ENCODE data around the gene ANKRD55. TPM values are rescaled to one million over a fixed set of nuclear protein-coding genes. Genes with fewer than 3 reads are reported as not detected.

The ANKRD55 gene
- total RNA-seq, 2 donors from 2014 or later: 0.27 to 0.29 TPM

DNA sequence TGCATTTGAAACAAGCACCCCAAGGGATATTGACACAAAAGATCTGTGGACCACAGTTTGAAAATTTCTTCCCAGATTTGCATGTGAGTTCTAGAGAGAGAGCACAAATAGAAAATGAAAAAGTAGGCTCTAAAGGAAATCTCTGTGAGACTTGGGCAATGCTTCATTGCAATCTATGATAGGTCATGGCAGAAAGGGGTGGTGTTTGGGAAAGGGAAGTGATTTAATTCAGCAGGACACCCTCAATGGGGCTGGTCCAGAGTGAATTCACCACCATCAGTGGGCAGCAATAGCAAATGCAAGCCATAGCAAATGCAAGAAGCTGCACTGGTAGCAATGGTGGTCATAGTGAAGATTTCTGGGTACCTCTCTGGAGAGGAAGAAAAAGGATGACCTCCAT lies 58.1 kb downstream of the ANKRD55 start:
- H3K9ac ChIP-seq (ENCODE audit: extremely low read depth, low read length, poor library complexity, severe bottlenecking): no peak overlapping the region
- H3K27ac Mint-ChIP-seq: peak overlapping the region; percentile 42
- H3K4me3 ChIP-seq (ENCODE audit: low read length): peak overlapping the region; percentile 24
- H3K36me3 ChIP-seq (ENCODE audit: control insufficient read depth, insufficient read depth, low read length): no peaks in the 10 kb centered on the region
- no peak overlapping the region for H3K27ac ChIP-seq (ENCODE audit: low read depth, low read length)
- H3K27me3 ChIP-seq (ENCODE audit: control insufficient read depth, insufficient read depth, low read length, poor library complexity, severe bottlenecking): no peaks in the 10 kb centered on the region
- DNase-seq: no peak
- H3K27me3 Mint-ChIP-seq (ENCODE audit: insufficient read depth): no peaks in the 10 kb centered on the region
- H3K4me1 ChIP-seq (ENCODE audit: control insufficient read depth, insufficient read depth, low read length): peaks cover 11% of the 10 kb centered on the region
- TF ChIP-seq, protein P1, sequence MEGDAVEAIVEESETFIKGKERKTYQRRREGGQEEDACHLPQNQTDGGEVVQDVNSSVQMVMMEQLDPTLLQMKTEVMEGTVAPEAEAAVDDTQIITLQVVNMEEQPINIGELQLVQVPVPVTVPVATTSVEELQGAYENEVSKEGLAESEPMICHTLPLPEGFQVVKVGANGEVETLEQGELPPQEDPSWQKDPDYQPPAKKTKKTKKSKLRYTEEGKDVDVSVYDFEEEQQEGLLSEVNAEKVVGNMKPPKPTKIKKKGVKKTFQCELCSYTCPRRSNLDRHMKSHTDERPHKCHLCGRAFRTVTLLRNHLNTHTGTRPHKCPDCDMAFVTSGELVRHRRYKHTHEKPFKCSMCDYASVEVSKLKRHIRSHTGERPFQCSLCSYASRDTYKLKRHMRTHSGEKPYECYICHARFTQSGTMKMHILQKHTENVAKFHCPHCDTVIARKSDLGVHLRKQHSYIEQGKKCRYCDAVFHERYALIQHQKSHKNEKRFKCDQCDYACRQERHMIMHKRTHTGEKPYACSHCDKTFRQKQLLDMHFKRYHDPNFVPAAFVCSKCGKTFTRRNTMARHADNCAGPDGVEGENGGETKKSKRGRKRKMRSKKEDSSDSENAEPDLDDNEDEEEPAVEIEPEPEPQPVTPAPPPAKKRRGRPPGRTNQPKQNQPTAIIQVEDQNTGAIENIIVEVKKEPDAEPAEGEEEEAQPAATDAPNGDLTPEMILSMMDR (conservative IDR thresholded peaks at IDR 0.05): no peak
- no peaks in the 10 kb centered on the region for H3K9me3 ChIP-seq (ENCODE audit: control insufficient read depth, low read length)
- H3K4me1 Mint-ChIP-seq: peaks cover 18% of the 10 kb centered on the region
- H3K4me3 Mint-ChIP-seq: no peak overlapping the region
- no peaks in the 10 kb centered on the region for H3K9me3 Mint-ChIP-seq
- H3K36me3 Mint-ChIP-seq (ENCODE audit: low read depth): no peaks in the 10 kb centered on the region

DNA sequence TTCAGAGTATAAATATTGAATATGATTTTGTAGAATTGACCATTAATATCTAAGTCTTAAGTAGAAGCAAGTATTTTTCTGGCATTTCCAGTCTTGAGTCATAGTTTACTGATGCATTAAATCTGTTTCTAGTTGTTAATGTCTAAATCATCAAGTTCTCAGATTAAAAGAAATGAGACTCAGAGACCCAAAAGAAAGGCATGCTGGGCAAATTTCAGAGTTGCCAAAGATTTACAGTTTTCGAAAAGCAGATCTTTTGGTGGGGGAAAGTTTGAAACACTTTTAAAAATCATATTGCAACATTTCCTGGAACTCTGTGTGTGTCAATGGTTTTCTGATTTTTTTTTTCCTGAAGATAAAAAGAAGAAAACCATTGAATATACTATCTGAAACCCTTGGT lies 60.9 kb downstream of the ANKRD55 start:
- no peaks in the 10 kb centered on the region for H3K27me3 Mint-ChIP-seq (ENCODE audit: insufficient read depth)
- no peak overlapping the region for H3K9ac ChIP-seq (ENCODE audit: extremely low read depth, low read length, poor library complexity, severe bottlenecking)
- 89% methylated on average over 1 of the region's 1 CpG; no CpG with 5 or more reads in 1 of the 2 experiments for WGBS, 2 experiments (ENCODE audit: insufficient coverage in 1 of 2, insufficient read length in 1 of 2)

DNA sequence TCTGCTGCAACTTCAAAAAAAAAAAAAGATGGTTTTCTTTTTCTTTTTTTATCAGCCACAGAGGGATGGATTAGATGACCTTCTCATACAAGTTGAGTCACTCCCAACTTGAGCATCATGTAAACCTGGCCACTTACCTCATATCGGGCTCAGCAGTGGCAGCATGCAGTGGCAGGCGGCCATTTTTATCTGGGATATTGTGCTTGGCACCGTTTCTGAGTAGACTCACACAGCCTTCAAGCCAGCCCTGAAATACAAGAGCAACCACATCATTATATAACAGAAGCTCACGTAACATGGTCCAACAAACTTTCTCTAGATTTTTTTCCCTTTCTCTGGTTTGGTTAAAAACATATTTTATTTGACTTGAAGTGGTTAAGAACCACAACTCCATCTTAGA lies 62.6 kb downstream of the ANKRD55 start:
- no peak overlapping the region for H3K27ac Mint-ChIP-seq
- 93 to 100% methylated on average over 1 to 4 of the region's 4 CpGs for WGBS, 2 experiments (ENCODE audit: insufficient coverage in 1 of 2, insufficient read length in 1 of 2)
- no peak for DNase-seq
- Histone ChIP-seq H3K9ac (ENCODE audit: extremely low read depth, low read length, poor library complexity, severe bottlenecking) (no peak overlapping the region), H3K9me3 (ENCODE audit: control insufficient read depth, low read length) (no peaks in the 10 kb centered on the region), H3K4me1 (ENCODE audit: control insufficient read depth, insufficient read depth, low read length) (peaks cover 6% of the 10 kb centered on the region), H3K4me3 (ENCODE audit: low read length) (no peak overlapping the region), H3K27ac (ENCODE audit: low read depth, low read length) (no peak overlapping the region), H3K36me3 (ENCODE audit: control insufficient read depth, insufficient read depth, low read length) (no peaks in the 10 kb centered on the region), H3K27me3 (ENCODE audit: control insufficient read depth, insufficient read depth, low read length, poor library complexity, severe bottlenecking) (no peaks in the 10 kb centered on the region)
- no peaks in the 10 kb centered on the region for H3K36me3 Mint-ChIP-seq (ENCODE audit: low read depth)
- H3K9me3 Mint-ChIP-seq: no peaks in the 10 kb centered on the region
- TF ChIP-seq, protein P1 (conservative IDR thresholded peaks at IDR 0.05): no peak
- H3K27me3 Mint-ChIP-seq (ENCODE audit: insufficient read depth): no peaks in the 10 kb centered on the region
- no peak overlapping the region for H3K4me3 Mint-ChIP-seq
- peaks cover 12% of the 10 kb centered on the region for H3K4me1 Mint-ChIP-seq

More for the DNA sequence above, 60.9 kb downstream of the ANKRD55 start:
- H3K27ac Mint-ChIP-seq: no peak overlapping the region
- Histone ChIP-seq H3K4me1 (ENCODE audit: control insufficient read depth, insufficient read depth, low read length) (peaks cover 11% of the 10 kb centered on the region), H3K27ac (ENCODE audit: low read depth, low read length) (no peak overlapping the region), H3K9me3 (ENCODE audit: control insufficient read depth, low read length) (no peaks in the 10 kb centered on the region), H3K36me3 (ENCODE audit: control insufficient read depth, insufficient read depth, low read length) (no peaks in the 10 kb centered on the region), H3K27me3 (ENCODE audit: control insufficient read depth, insufficient read depth, low read length, poor library complexity, severe bottlenecking) (no peaks in the 10 kb centered on the region), H3K4me3 (ENCODE audit: low read length) (no peak overlapping the region)
- H3K9me3 Mint-ChIP-seq: no peaks in the 10 kb centered on the region
- TF ChIP-seq, protein P1 (conservative IDR thresholded peaks at IDR 0.05): no peak
- peaks cover 18% of the 10 kb centered on the region for H3K4me1 Mint-ChIP-seq
- no peak overlapping the region for H3K4me3 Mint-ChIP-seq
- no peaks in the 10 kb centered on the region for H3K36me3 Mint-ChIP-seq (ENCODE audit: low read depth)
- no peak for DNase-seq

Data from endodermal cell (in vitro differentiated cells).